Neural progenitor cell (in vitro differentiated cells): ENCODE data around the gene OR5L1.

ENCODE experiments used
- CTCF ChIP-seq: fragments of 200-600 bp; sonication (generic); IDR thresholded peaks from 2 replicates; pipeline ENCODE4 v1.5.1; 2017; ENCODE audit warnings: antibody characterized with exemption, mild to moderate bottlenecking
- EZH2 ChIP-seq: fragments of 200-600 bp; sonication (generic); IDR thresholded peaks from 2 replicates; pipeline ENCODE4 v1.6.1; 2017; ENCODE audit warnings: antibody characterized with exemption, mild to moderate bottlenecking, moderate library complexity
- EZH2phosphoT487 ChIP-seq: fragments of 200-600 bp; sonication (generic); IDR thresholded peaks from 2 replicates; pipeline ENCODE4 v1.6.1; 2017; ENCODE audit warnings: antibody characterized with exemption

GRCh38 chr11:55826919-55827318 lies 15.8 kb downstream of the OR5L1 start, which contains the start of gene OR5L2:
- TF ChIP-seq CTCF (no peak), EZH2 (no peak), EZH2phosphoT487 (no peak)
